HepG2 (cell line): Measurements from ENCODE around the gene MGMT. TPM values are rescaled to one million over a fixed set of nuclear protein-coding genes. Genes with fewer than 3 reads are reported as not detected.

ENCODE experiments used
- ATAC-seq: fragments of 200-7000 bp; cut with Tn5 transposase; 3 replicates; pipeline ENCODE4 v1.9.1; 2020; ENCODE audit warnings: mild to moderate bottlenecking, moderate library complexity
- BruUV-seq: library from RNA; stranded (reverse); fragments of 400-500 nt; replicated peaks from 2 replicates; lab custom pipeline; 2021; lab: Mats Ljungman, UMichigan
- CTCF ChIA-PET: fragments of 300-600 bp; formaldehyde crosslinking; extraction: SDS; loops from one replicate; lab custom pipeline; 2021; ENCODE audit warnings: low total read pairs, inconsistent platforms, low intra/inter-chr PET ratio; lab: Yijun Ruan, JAX
- POLR2A ChIA-PET: fragments of 350-600 bp; sonication (Branson Sonifier 250); formaldehyde crosslinking; loops from one replicate; lab custom pipeline; 2020; ENCODE audit warnings: antibody characterized with exemption, inconsistent platforms; lab: Yijun Ruan, JAX
- DNase-seq: peaks from one replicate; pipeline ENCODE4 v3.0.0-alpha.2; 2015; ENCODE audit warnings: low spot score
- FAIRE-seq: peaks from 3 replicates; lab custom pipeline; 2011; peaks lifted over from hg19 to GRCh38; lab: Jason Lieb, UNC
- H2AFZ ChIP-seq: one replicate; pipeline ENCODE4 v1.6.1; 2011; ENCODE audit warnings: low read length, inconsistent platforms
- H3K27ac ChIP-seq: fragments of 300-600 bp; 3 replicates; pipeline ENCODE4 v1.8.0; 2011; ENCODE audit warnings: mixed run types, mild to moderate bottlenecking, mixed read lengths, low read length, inconsistent platforms; ENCODE audit not compliant: insufficient read depth; ENCODE audit errors: extremely low read length
- H3K27me3 ChIP-seq, 2 experiments: fragments of 200-600 bp in 1 of 2; 2 replicates in 1 of 2; 3 replicates in 1 of 2; pipeline versions ENCODE4 v1.6.0 to v1.8.0; 2011; ENCODE audit warnings: low read length in 2 of 2, mild to moderate bottlenecking in 2 of 2, moderate library complexity in 2 of 2, inconsistent platforms in 1 of 2; ENCODE audit not compliant: insufficient read depth in 2 of 2, control insufficient read depth in 1 of 2
- H3K36me3 ChIP-seq, 2 experiments: fragments of 200-600 bp in 1 of 2; replicated peaks in 1 of 2; 2 replicates in 1 of 2; 3 replicates in 1 of 2; pipeline versions ENCODE4 v1.5.1 to v1.8.0; 2011; ENCODE audit warnings: low read length in 2 of 2, inconsistent platforms in 1 of 2; ENCODE audit not compliant: insufficient read depth in 2 of 2, control insufficient read depth in 1 of 2
- H3K4me1 ChIP-seq: 2 replicates; pipeline ENCODE4 v1.5.1; 2012; ENCODE audit warnings: low read length, inconsistent platforms; ENCODE audit not compliant: insufficient read depth
- H3K4me2 ChIP-seq: 2 replicates; pipeline ENCODE4 v1.6.0; 2011; ENCODE audit warnings: low read depth, low read length, inconsistent platforms
- H3K4me3 ChIP-seq, 3 experiments: fragments of 200-600 bp in 1 of 3; sonication (generic), shearing (Covaris generic) in 1 of 3; replicated peaks in 1 of 3; 2 replicates each; pipeline ENCODE4 v1.5.1; 2011 to 2016; ENCODE audit warnings: low read length in 3 of 3, inconsistent platforms in 2 of 3, low read depth in 2 of 3, mild to moderate bottlenecking in 2 of 3, control low read depth in 1 of 3, mixed read lengths in 1 of 3; ENCODE audit not compliant: insufficient read depth in 1 of 3
- H3K79me2 ChIP-seq: one replicate; pipeline ENCODE4 v1.6.1; 2011; ENCODE audit warnings: low read length, inconsistent platforms; ENCODE audit not compliant: insufficient read depth
- H3K9ac ChIP-seq: 2 replicates; pipeline ENCODE4 v1.6.0; 2011; ENCODE audit warnings: mild to moderate bottlenecking, low read depth, low read length, inconsistent platforms; ENCODE audit not compliant: insufficient read depth
- H3K9me3 ChIP-seq: 2 replicates; pipeline ENCODE4 v1.5.1; 2012; ENCODE audit warnings: mild to moderate bottlenecking, low read length
- H4K20me1 ChIP-seq: 2 replicates; pipeline ENCODE4 v1.6.0; 2011; ENCODE audit warnings: inconsistent platforms, mild to moderate bottlenecking, low read length, moderate library complexity; ENCODE audit not compliant: insufficient read depth
- MLLT10 ChIP-seq: sonication (generic); formaldehyde crosslinking; IDR thresholded peaks from 2 replicates; pipeline ENCODE4 v1.4.0; 2020; ENCODE audit warnings: missing genetic modification reagents
- PHF21A ChIP-seq: sonication (generic); formaldehyde crosslinking; IDR thresholded peaks from 2 replicates; pipeline ENCODE4 v1.5.0; 2020; ENCODE audit warnings: mild to moderate bottlenecking, missing genetic modification reagents
- U2AF2 ChIP-seq: fragments of 200-400 bp; formaldehyde crosslinking; IDR thresholded peaks from 2 replicates; pipeline ENCODE4 v1.6.1; 2017; ENCODE audit warnings: low read depth, mild to moderate bottlenecking, low read length
- UBTF ChIP-seq: sonication (generic); formaldehyde crosslinking; IDR thresholded peaks from 2 replicates; pipeline ENCODE4 v1.4.0; 2020; ENCODE audit warnings: mild to moderate bottlenecking, missing genetic modification reagents
- ZNF34 ChIP-seq: sonication (generic); formaldehyde crosslinking; IDR thresholded peaks from 2 replicates; pipeline ENCODE4 v1.4.0; 2020; ENCODE audit warnings: mild to moderate bottlenecking, missing genetic modification reagents, borderline replicate concordance
- WGBS: methylation state at CpG from one replicate; pipeline ENCODE4 v1.1.6; 2017; ENCODE audit warnings: low lambda C conversion rate; 5-methylcytosine and 5-hydroxymethylcytosine counted together
- in situ Hi-C: cut with HindIII; loops from 2 replicates; pipeline ENCODE4 v1.10.0; 2017; ENCODE audit warnings: low pct_unique_long_range_greater_than_20kb; ENCODE audit not compliant: extremely low pct_ligation_motif_present
- intact Hi-C: fragments of 100-400 bp; cut with micrococcal nuclease; formaldehyde crosslinking; loops from one replicate; pipeline ENCODE4 v1.10.0; 2022; ENCODE audit not compliant: unreplicated experiment
- polyA plus RNA-seq, 8 experiments: library from polyadenylated mRNA; depleted of rRNA in 3 of 8; stranded (reverse) in 7 of 8; unstranded in 1 of 8; fragments of >200 nt; fragmentation: Illumina TruSeq in 4 of 8; extraction: Trizol in 4 of 8; gene quantifications; 2 replicates each; pipeline versions ENCODE4 v1.2.1 to v1.2.3, GENCODE V29; 2011 to 2016; ENCODE audit warnings: low read depth in 4 of 8, missing spikeins in 1 of 8, mixed read lengths in 1 of 8; ENCODE audit not compliant: insufficient read depth in 1 of 8
- total RNA-seq, 5 experiments: library from RNA; depleted of rRNA; stranded (reverse); fragments of >200 nt; fragmentation: Illumina TruSeq; extraction: Trizol; gene quantifications; 2 replicates each; pipeline ENCODE4 v1.2.3, GENCODE V29; 2016; ENCODE audit warnings: low read depth in 1 of 5

Gene MGMT
- total and polyA plus RNA-seq, 2 of the 13 experiments (the other 11 are each of a cell fraction or from before 2014, with no cell fraction given), result 12.0 to 19.5 TPM

GRCh38 chr10:129703287-129704137, 236.5 kb downstream of the MGMT start (continued):
- TF ChIP-seq UBTF, result no peak
- TF ChIP-seq PHF21A, result no peak
- TF ChIP-seq MLLT10 (CRISPR knock-in tag), result no peak

GRCh38 chr10:129704225-129704624, 237.2 kb downstream of the MGMT start:
- H3K4me1 ChIP-seq, result no peaks in the 10 kb centered on the region
- H3K79me2 ChIP-seq, result no peaks in the 10 kb centered on the region
- no peak overlapping the region for H3K27ac ChIP-seq
- no peaks in the 10 kb centered on the region for H4K20me1 ChIP-seq
- H3K4me3 ChIP-seq, result no peak overlapping the region
- 84% methylated on average over 11 of the region's 16 CpGs for WGBS
- intact Hi-C loops, result no loop called here
- FAIRE-seq (no peak), ATAC-seq (no peak), DNase-seq (no peak)
- H3K36me3 ChIP-seq, result 0 out of 5 replicates have a peak, but pooled peaks cover 1 to 3% of the 10 kb centered on the region in 2 experiments
- in situ Hi-C loops, result no loop called here
- BruUV-seq, result no TSS peak
- no peaks in the 10 kb centered on the region for H3K9me3 ChIP-seq
- no peak for TF ChIP-seq ZNF34
- TF ChIP-seq U2AF2, result no peak
- no peaks in the 10 kb centered on the region for H3K27me3 ChIP-seq
- ChIA-PET CTCF (no interaction called here), POLR2A (no interaction called here)
- H2AFZ ChIP-seq, result no peak overlapping the region
- H3K4me2 ChIP-seq, result no peak overlapping the region
- no peak overlapping the region for H3K9ac ChIP-seq
